IMR-90 (cell line): ENCODE measurements around the gene PPAN. TPM values are rescaled to one million over a fixed set of nuclear protein-coding genes. Genes with fewer than 3 reads are reported as not detected.

ENCODE experiments used
- ATAC-seq: fragments of 200-7000 bp; cut with Tn5 transposase; 2 replicates; pipeline ENCODE4 v1.9.1; 2020; ENCODE audit warnings: low read depth, mild to moderate bottlenecking, moderate library complexity
- BruUV-seq: library from RNA; stranded (reverse); fragments of 400-500 nt; replicated peaks from 2 replicates; lab custom pipeline; 2021; lab: Mats Ljungman, UMichigan
- CTCF ChIA-PET: fragments of 300-600 bp; formaldehyde crosslinking; extraction: SDS; loops from one replicate; lab custom pipeline; 2021; ENCODE audit warnings: antibody characterized with exemption; lab: Yijun Ruan, JAX
- POLR2A ChIA-PET: fragments of 300-600 bp; sonication (Branson Sonifier 250); formaldehyde crosslinking; loops from one replicate; lab custom pipeline; 2022; ENCODE audit warnings: antibody characterized with exemption; ENCODE audit not compliant: unreplicated experiment; lab: Charles Lee
- DNase-seq: peaks from one replicate; pipeline ENCODE4 v3.0.0; 2013
- H2AFZ ChIP-seq: replicated peaks from 2 replicates; pipeline ENCODE3; 2013; ENCODE audit warnings: low read length, mild to moderate bottlenecking; ENCODE audit not compliant: poor library complexity
- H2AK5ac ChIP-seq: 2 replicates; pipeline ENCODE4 v1.6.1; 2013; ENCODE audit warnings: low read depth, low read length, inconsistent platforms
- H2AK9ac ChIP-seq: replicated peaks from 2 replicates; pipeline ENCODE3; 2013; ENCODE audit warnings: mild to moderate bottlenecking, low read depth, low read length, moderate library complexity; ENCODE audit not compliant: poor library complexity
- H2BK120ac ChIP-seq: 2 replicates; pipeline ENCODE4 v1.6.1; 2013; ENCODE audit warnings: low read depth, low read length, inconsistent platforms
- H2BK15ac ChIP-seq: 3 replicates; pipeline ENCODE4 v1.6.1; 2013; ENCODE audit warnings: low read depth, low read length, inconsistent platforms
- H2BK20ac ChIP-seq: 2 replicates; pipeline ENCODE4 v1.6.1; 2013; ENCODE audit warnings: low read depth, mild to moderate bottlenecking, inconsistent platforms, low read length, moderate library complexity
- H2BK5ac ChIP-seq: 2 replicates; pipeline ENCODE4 v1.6.1; 2013; ENCODE audit warnings: mild to moderate bottlenecking, low read depth, low read length, inconsistent platforms; ENCODE audit not compliant: poor library complexity, severe bottlenecking
- H3K14ac ChIP-seq: replicated peaks from 2 replicates; pipeline ENCODE4 v1.6.1; 2013; ENCODE audit warnings: low read depth, low read length, inconsistent platforms
- H3K18ac ChIP-seq: 2 replicates; pipeline ENCODE4 v1.6.1; 2013; ENCODE audit warnings: low read depth, low read length, control low read depth
- H3K23ac ChIP-seq: 2 replicates; pipeline ENCODE4 v1.6.1; 2013; ENCODE audit warnings: low read depth, low read length, inconsistent platforms
- H3K27ac ChIP-seq: 2 replicates; pipeline ENCODE4 v1.5.1; 2013; ENCODE audit warnings: mild to moderate bottlenecking, control low read depth, low read length; ENCODE audit not compliant: insufficient read depth
- H3K27me3 ChIP-seq: 2 replicates; pipeline ENCODE4 v1.6.1; 2013; ENCODE audit warnings: low read length; ENCODE audit not compliant: control insufficient read depth, insufficient read depth
- H3K36me3 ChIP-seq: 2 replicates; pipeline ENCODE4 v1.6.1; 2013; ENCODE audit warnings: low read length, mixed read lengths; ENCODE audit not compliant: control insufficient read depth, insufficient read depth
- H3K4ac ChIP-seq: 2 replicates; pipeline ENCODE4 v1.6.1; 2013; ENCODE audit warnings: low read depth, low read length, inconsistent platforms
- H3K4me1 ChIP-seq: 2 replicates; pipeline ENCODE4 v1.6.1; 2013; ENCODE audit warnings: low read length, mixed read lengths; ENCODE audit not compliant: control insufficient read depth, insufficient read depth
- H3K4me2 ChIP-seq: 2 replicates; pipeline ENCODE4 v1.6.1; 2013; ENCODE audit warnings: low read depth, mild to moderate bottlenecking, control low read depth, low read length, moderate library complexity
- H3K4me3 ChIP-seq: 2 replicates; pipeline ENCODE4 v1.5.1; 2013; ENCODE audit warnings: low read depth, mild to moderate bottlenecking, control low read depth, low read length, moderate library complexity; ENCODE audit not compliant: insufficient read depth
- H3K56ac ChIP-seq: 2 replicates; pipeline ENCODE4 v1.6.1; 2013; ENCODE audit warnings: low read length, inconsistent platforms; ENCODE audit not compliant: insufficient read depth; ENCODE audit errors: extremely low read depth
- H3K79me1 ChIP-seq, 2 experiments: 2 replicates each; pipeline ENCODE4 v1.6.1; 2013; ENCODE audit warnings: low read length in 2 of 2, inconsistent platforms in 1 of 2, low read depth in 1 of 2
- H3K9ac ChIP-seq: 2 replicates; pipeline ENCODE4 v1.6.1; 2013; ENCODE audit warnings: low read depth, low read length, control low read depth
- H3K9me1 ChIP-seq: 2 replicates; pipeline ENCODE4 v1.6.1; 2013; ENCODE audit warnings: low read length, inconsistent platforms; ENCODE audit not compliant: insufficient read depth
- H3K9me3 ChIP-seq: 2 replicates; pipeline ENCODE4 v1.6.1; 2013; ENCODE audit warnings: low read length; ENCODE audit not compliant: control insufficient read depth, insufficient read depth
- H4K20me1 ChIP-seq: 2 replicates; pipeline ENCODE4 v1.6.1; 2013; ENCODE audit warnings: low read length, inconsistent platforms; ENCODE audit not compliant: insufficient read depth
- H4K5ac ChIP-seq: 2 replicates; pipeline ENCODE4 v1.6.1; 2013; ENCODE audit warnings: mild to moderate bottlenecking, low read depth, low read length, control low read depth
- H4K8ac ChIP-seq, 2 experiments: 2 replicates each; pipeline ENCODE4 v1.6.1; 2013; ENCODE audit warnings: low read depth in 2 of 2, low read length in 2 of 2, control low read depth in 1 of 2, inconsistent platforms in 1 of 2
- H4K91ac ChIP-seq: 2 replicates; pipeline ENCODE4 v1.6.1; 2013; ENCODE audit warnings: low read depth, low read length, inconsistent platforms; ENCODE audit not compliant: insufficient read depth
- CEBPB ChIP-seq: IDR thresholded peaks from 2 replicates; pipeline ENCODE4 v1.6.1; 2012; ENCODE audit warnings: low read depth, low read length, improper control_type of control experiment
- CHD1 ChIP-seq: IDR thresholded peaks from 2 replicates; pipeline ENCODE4 v1.6.1; 2012; ENCODE audit warnings: low read depth, low read length, improper control_type of control experiment
- MAZ ChIP-seq: IDR thresholded peaks from 2 replicates; pipeline ENCODE4 v1.6.1; 2012; ENCODE audit warnings: low read depth, mild to moderate bottlenecking, low read length, improper control_type of control experiment, moderate library complexity, borderline replicate concordance
- POLR2A ChIP-seq: IDR thresholded peaks from 2 replicates; pipeline ENCODE4 v1.6.1; 2012; ENCODE audit warnings: mild to moderate bottlenecking, low read depth, low read length
- RCOR1 ChIP-seq: IDR thresholded peaks from 2 replicates; pipeline ENCODE4 v1.6.1; 2012; ENCODE audit warnings: mild to moderate bottlenecking, low read length, improper control_type of control experiment; ENCODE audit not compliant: insufficient replicate concordance
- WGBS, 2 experiments: methylation state at CpG; one replicate each; pipeline versions ENCODE4 v1.1.5 to v1.1.7; 2013; ENCODE audit warnings: missing lambda C conversion rate in 2 of 2; ENCODE audit not compliant: insufficient read length in 1 of 2; ENCODE audit errors: extremely low coverage in 2 of 2; 5-methylcytosine and 5-hydroxymethylcytosine counted together
- dilution Hi-C: fragments of 300-500 bp; cut with HindIII; formaldehyde crosslinking; loops from one replicate; pipeline ENCODE4 v1.14.3; 2018; ENCODE audit warnings: low sequenced_read_pairs; ENCODE audit not compliant: unreplicated experiment
- in situ Hi-C: fragments of 300-500 bp; cut with MboI; formaldehyde crosslinking; loops from 3 replicates; pipeline ENCODE4 v1.14.3; 2019; ENCODE audit warnings: low sequenced_read_pairs, inconsistent platforms, mixed read lengths
- intact Hi-C: fragments of 100-400 bp; cut with micrococcal nuclease; formaldehyde crosslinking; loops from 2 replicates; pipeline ENCODE4 v1.10.0; 2022
- polyA plus RNA-seq, 3 experiments: library from polyadenylated mRNA; depleted of rRNA; stranded (reverse); fragments of >200 nt; gene quantifications; 2 replicates each; pipeline ENCODE4 v1.2.3, GENCODE V29; 2012; ENCODE audit warnings: low replicate concordance in 1 of 3
- total RNA-seq: library from RNA; depleted of rRNA; stranded (reverse); fragments of >200 nt; gene quantifications from 2 replicates; pipeline ENCODE4 v1.2.3, GENCODE V29; 2012
- TF ChIP-seq, protein P1 (sequence below): fragments of 150-350 bp; IDR thresholded peaks from 2 replicates; pipeline ENCODE4 v1.6.1; 2016; ENCODE audit warnings: low read depth, mild to moderate bottlenecking, low read length, moderate library complexity, borderline replicate concordance

The PPAN gene
- total and polyA plus RNA-seq, 2 of the 4 experiments (the other 2 are of a cell fraction) = 24.0 to 41.6 TPM

DNA sequence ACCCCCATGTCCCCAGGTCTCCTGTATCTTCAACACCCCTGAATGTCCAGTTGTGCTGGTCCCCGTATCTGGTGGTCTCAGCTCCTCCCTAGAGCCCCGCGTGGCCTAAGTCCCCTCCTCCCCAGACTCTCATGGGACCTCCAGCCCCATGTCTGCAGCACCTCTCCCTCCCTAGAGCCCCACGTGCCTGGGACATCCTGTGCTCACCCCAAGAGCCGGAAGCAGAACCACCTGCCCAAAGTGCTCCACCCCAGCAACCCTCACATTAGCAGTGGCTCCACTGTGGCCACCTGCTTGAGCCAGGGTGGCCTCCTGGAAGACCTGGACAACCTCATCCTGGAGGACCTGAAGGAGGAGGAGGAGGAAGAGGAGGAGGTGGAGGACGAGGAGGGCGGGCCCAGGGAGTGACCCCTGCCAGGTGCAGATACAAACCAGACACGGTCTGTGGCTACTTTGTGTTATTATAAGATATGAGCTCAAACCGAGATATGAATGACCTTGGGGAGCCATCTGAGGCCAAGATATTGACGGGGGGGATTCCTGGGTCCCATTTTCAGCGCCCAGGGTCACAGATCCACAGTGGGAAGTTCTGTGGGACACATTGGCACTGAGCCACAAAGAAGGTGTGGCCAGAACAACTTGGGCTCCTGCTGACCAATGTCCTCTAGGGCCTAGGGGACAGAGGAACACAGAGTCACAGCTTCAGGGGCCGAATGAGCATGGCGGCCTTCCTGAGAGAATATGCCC, 14.1 kb upstream of the PPAN start:
- WGBS, 2 experiments = 79% methylated on average over 11 of the region's 13 CpGs; no CpG with 5 or more reads in 1 of the 2 experiments
- no peak for DNase-seq

More for the DNA sequence above, 14.1 kb upstream of the PPAN start:
- BruUV-seq = no TSS peak
- H3K4me2 ChIP-seq = no peak overlapping the region
- peaks cover 4% of the 10 kb centered on the region for H3K4me1 ChIP-seq
- H3K36me3 ChIP-seq = peaks cover 31% of the 10 kb centered on the region; the same call in 1 of the 2 replicates
- dilution Hi-C loops (no loop called here), in situ Hi-C loops (no loop called here), intact Hi-C loops (no loop called here)
- no peak overlapping the region for H3K18ac ChIP-seq
- ChIA-PET CTCF (no interaction called here), POLR2A (no interaction called here)
- no peak overlapping the region for H4K91ac ChIP-seq
- TF ChIP-seq POLR2A (no peak), CEBPB (no peak), MAZ (no peak), CHD1 (no peak), RCOR1 (no peak)
- TF ChIP-seq, protein P1, sequence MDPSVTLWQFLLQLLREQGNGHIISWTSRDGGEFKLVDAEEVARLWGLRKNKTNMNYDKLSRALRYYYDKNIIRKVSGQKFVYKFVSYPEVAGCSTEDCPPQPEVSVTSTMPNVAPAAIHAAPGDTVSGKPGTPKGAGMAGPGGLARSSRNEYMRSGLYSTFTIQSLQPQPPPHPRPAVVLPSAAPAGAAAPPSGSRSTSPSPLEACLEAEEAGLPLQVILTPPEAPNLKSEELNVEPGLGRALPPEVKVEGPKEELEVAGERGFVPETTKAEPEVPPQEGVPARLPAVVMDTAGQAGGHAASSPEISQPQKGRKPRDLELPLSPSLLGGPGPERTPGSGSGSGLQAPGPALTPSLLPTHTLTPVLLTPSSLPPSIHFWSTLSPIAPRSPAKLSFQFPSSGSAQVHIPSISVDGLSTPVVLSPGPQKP = no peak
- H3K9ac ChIP-seq = no peak overlapping the region
- H3K4me3 ChIP-seq = no peak overlapping the region
- no peak for ATAC-seq
- no peak overlapping the region for H4K5ac ChIP-seq
- H3K79me1 ChIP-seq = peaks cover 0 to 11% of the 10 kb centered on the region in 2 experiments; a peak in 3 of 4 replicates
- H3K9me1 ChIP-seq = peaks cover 9% of the 10 kb centered on the region; the same call in 1 of the 2 replicates
- no peak overlapping the region for H2BK5ac ChIP-seq
- H3K23ac ChIP-seq = no peak overlapping the region
- H3K56ac ChIP-seq = no peak overlapping the region
- no peak overlapping the region for H2BK120ac ChIP-seq
- no peak overlapping the region for H3K4ac ChIP-seq
- H2AK9ac ChIP-seq = no peak overlapping the region
- no peak overlapping the region for H3K14ac ChIP-seq
- H2AFZ ChIP-seq = no peak overlapping the region
- no peaks in the 10 kb centered on the region for H3K9me3 ChIP-seq
- no peaks in the 10 kb centered on the region for H4K20me1 ChIP-seq
- no peak overlapping the region for H4K8ac ChIP-seq
- no peak overlapping the region for H2BK20ac ChIP-seq
- H3K27me3 ChIP-seq = no peaks in the 10 kb centered on the region
- H3K27ac ChIP-seq = no peak overlapping the region
- no peak overlapping the region for H2BK15ac ChIP-seq
- no peak overlapping the region for H2AK5ac ChIP-seq
